Activated B cell treated with CpG ODN at 0.5 μM for 24 hours (primary cell): ENCODE data around the gene APOL5. TPM values are rescaled to one million over a fixed set of nuclear protein-coding genes. Genes with fewer than 3 reads are reported as not detected.

Experiments used
- ATAC-seq: fragments of 200-7000 bp; cut with Tn5 transposase; one replicate; pipeline ENCODE4 v1.10.0; 2021; ENCODE audit warnings: low read depth, mild to moderate bottlenecking, moderate library complexity
- CTCF ChIA-PET: fragments of 350-600 bp; sonication (Branson Sonifier 250); formaldehyde crosslinking; loops from one replicate; lab custom pipeline; 2021; ENCODE audit warnings: antibody characterized with exemption; lab: Charles Lee
- POLR2A ChIA-PET: fragments of 350-600 bp; sonication (Branson Sonifier 250); formaldehyde crosslinking; loops from one replicate; lab custom pipeline; 2021; ENCODE audit warnings: antibody characterized with exemption; lab: Charles Lee
- DNase-seq: peaks from one replicate; pipeline ENCODE4 v3.0.0; 2022
- H3K27ac Mint-ChIP-seq: one replicate; pipeline ENCODE4 v1.8.0; 2020; ENCODE audit warnings: mixed read lengths
- H3K27me3 Mint-ChIP-seq: one replicate; pipeline ENCODE4 v1.8.0; 2021; ENCODE audit warnings: mixed read lengths
- H3K36me3 Mint-ChIP-seq: one replicate; pipeline ENCODE4 v1.8.0; 2021; ENCODE audit warnings: low read depth, mixed read lengths
- H3K4me1 Mint-ChIP-seq: one replicate; pipeline ENCODE4 v1.8.0; 2021; ENCODE audit warnings: mixed read lengths
- H3K4me3 Mint-ChIP-seq: one replicate; pipeline ENCODE4 v1.8.0; 2020; ENCODE audit warnings: mild to moderate bottlenecking, mixed read lengths
- H3K9me3 Mint-ChIP-seq: one replicate; pipeline ENCODE4 v1.8.0; 2020; ENCODE audit warnings: mixed read lengths
- CTCF ChIP-seq: fragments of 200-600 bp; IDR thresholded peaks from one replicate; pipeline ENCODE4 v1.8.0; 2022; ENCODE audit warnings: antibody characterized with exemption, mild to moderate bottlenecking
- intact Hi-C: fragments of 100-400 bp; cut with micrococcal nuclease; formaldehyde crosslinking; loops from one replicate; pipeline ENCODE4 v1.15.1; 2024
- total RNA-seq: library from RNA; stranded (reverse); gene quantifications from 2 replicates; pipeline ENCODE4 v1.2.3, GENCODE V29; 2022

APOL5 gene
- total RNA-seq, 1 donor from 2014 or later: not detected

GRCh38 chr22:35686298-35686697 is 31.4 kb upstream of the APOL5 start:
- CTCF ChIA-PET: interaction anchor here (1.2 kb wide), 1 partner anchor 8 kb away, joined by 3 read pairs; no protein-coding TSS in a partner anchor
- H3K4me1 Mint-ChIP-seq: peaks cover 15% of the 10 kb centered on the region
- peaks cover 10% of the 10 kb centered on the region for H3K27me3 Mint-ChIP-seq
- no peaks in the 10 kb centered on the region for H3K36me3 Mint-ChIP-seq
- H3K4me3 Mint-ChIP-seq: no peak overlapping the region
- H3K9me3 Mint-ChIP-seq: peaks cover 3% of the 10 kb centered on the region
- intact Hi-C loops: no loop called here
- peak; percentile 45 for ATAC-seq
- no peak for TF ChIP-seq CTCF
- POLR2A ChIA-PET: interaction anchor here (1.4 kb wide), 1 partner anchor 38 kb away, joined by 3 read pairs; the partner anchor contains the start of gene APOL6
- no peak overlapping the region for H3K27ac Mint-ChIP-seq
- DNase-seq: no peak

GRCh38 chr22:35687461-35687860 is 30.2 kb upstream of the APOL5 start:
- Mint-ChIP-seq H3K36me3 (no peaks in the 10 kb centered on the region), H3K4me3 (no peak overlapping the region), H3K9me3 (no peaks in the 10 kb centered on the region), H3K4me1 (peaks cover 15% of the 10 kb centered on the region), H3K27ac (no peak overlapping the region), H3K27me3 (peaks cover 10% of the 10 kb centered on the region)
- CTCF ChIA-PET: no interaction called here
- no peak for ATAC-seq
- DNase-seq: no peak
- no peak for TF ChIP-seq CTCF
- POLR2A ChIA-PET: interaction anchor here (0.6 kb wide), 1 partner anchor 382 kb away, joined by 5 read pairs; no protein-coding TSS in a partner anchor
- intact Hi-C loops: no loop called here

- no peak for ATAC-seq
- Mint-ChIP-seq H3K4me1 (peaks cover 15% of the 10 kb centered on the region), H3K27ac (no peak overlapping the region), H3K9me3 (no peaks in the 10 kb centered on the region), H3K27me3 (peaks cover 4% of the 10 kb centered on the region), H3K4me3 (no peak overlapping the region), H3K36me3 (no peaks in the 10 kb centered on the region)
- ChIA-PET POLR2A (no interaction called here), CTCF (no interaction called here)
- no peak for DNase-seq
- no peak for TF ChIP-seq CTCF
- intact Hi-C loops: no loop called here
These were observed 28.6 kb upstream of the APOL5 start for GRCh38 chr22:35688913-35689675.

GRCh38 chr22:35690001-35690400 is 27.7 kb upstream of the APOL5 start:
- intact Hi-C loops: no loop called here
- H3K27ac Mint-ChIP-seq: no peak overlapping the region
- no peak for DNase-seq
- H3K4me1 Mint-ChIP-seq: peaks cover 15% of the 10 kb centered on the region
- H3K9me3 Mint-ChIP-seq: no peaks in the 10 kb centered on the region
- POLR2A ChIA-PET: no interaction called here
- no peak overlapping the region for H3K4me3 Mint-ChIP-seq
- TF ChIP-seq CTCF: no peak
- H3K27me3 Mint-ChIP-seq: peaks cover 4% of the 10 kb centered on the region
- ATAC-seq: no peak
- CTCF ChIA-PET: no interaction called here
- H3K36me3 Mint-ChIP-seq: no peaks in the 10 kb centered on the region

- H3K9me3 Mint-ChIP-seq: no peaks in the 10 kb centered on the region
- ChIA-PET CTCF (no interaction called here), POLR2A (no interaction called here)
- no peak overlapping the region for H3K27ac Mint-ChIP-seq
- ATAC-seq: no peak
- H3K4me1 Mint-ChIP-seq: no peaks in the 10 kb centered on the region
- no peaks in the 10 kb centered on the region for H3K36me3 Mint-ChIP-seq
- no peak for DNase-seq
- intact Hi-C loops: no loop called here
- no peak overlapping the region for H3K4me3 Mint-ChIP-seq
- TF ChIP-seq CTCF: no peak
- H3K27me3 Mint-ChIP-seq: peaks cover 7% of the 10 kb centered on the region
These were observed 22.5 kb upstream of the APOL5 start for GRCh38 chr22:35695202-35695601.
